GM21723 (cell line): ENCODE data around the gene SPPL3.

Experiments
- ATAC-seq: cut with Tn5 transposase; IDR thresholded peaks from one replicate; pipeline ENCODE4 v1.9.1; 2021; ENCODE audit warnings: mild to moderate bottlenecking, moderate library complexity; ENCODE audit not compliant: unreplicated experiment

Gene SPPL3

DNA sequence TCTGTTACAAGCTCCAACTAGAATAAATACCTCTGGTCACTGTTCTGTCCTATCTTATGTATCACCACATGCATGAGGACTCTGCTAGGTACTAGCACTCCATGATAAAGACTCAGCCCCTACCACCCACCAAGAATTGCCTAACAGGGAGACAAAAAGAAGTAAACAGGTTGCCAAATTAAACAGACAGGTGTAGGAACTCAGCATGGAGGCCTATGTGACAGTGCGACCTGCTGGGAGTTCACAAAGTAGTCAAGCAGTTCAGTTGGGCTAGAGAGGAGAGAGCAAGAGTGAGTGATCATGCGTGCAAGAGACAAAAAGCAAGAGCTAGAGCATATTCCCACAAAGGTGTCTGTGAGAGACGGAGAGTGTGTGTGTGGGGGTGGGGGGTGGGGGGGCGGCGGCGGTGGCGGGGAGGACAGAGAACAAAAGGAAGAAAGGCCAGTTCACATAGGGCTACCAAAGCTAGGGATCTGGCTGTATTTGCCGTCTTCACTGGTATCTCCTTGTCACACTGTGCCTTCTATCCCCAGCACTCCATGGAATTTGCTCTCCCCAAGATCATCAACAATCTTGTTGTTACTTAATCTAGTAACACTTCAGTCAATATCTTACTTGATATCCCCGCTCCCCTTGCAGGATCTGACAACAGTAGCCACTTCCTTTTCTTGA, 81.2 kb downstream of the SPPL3 start:
- no peak for ATAC-seq

DNA sequence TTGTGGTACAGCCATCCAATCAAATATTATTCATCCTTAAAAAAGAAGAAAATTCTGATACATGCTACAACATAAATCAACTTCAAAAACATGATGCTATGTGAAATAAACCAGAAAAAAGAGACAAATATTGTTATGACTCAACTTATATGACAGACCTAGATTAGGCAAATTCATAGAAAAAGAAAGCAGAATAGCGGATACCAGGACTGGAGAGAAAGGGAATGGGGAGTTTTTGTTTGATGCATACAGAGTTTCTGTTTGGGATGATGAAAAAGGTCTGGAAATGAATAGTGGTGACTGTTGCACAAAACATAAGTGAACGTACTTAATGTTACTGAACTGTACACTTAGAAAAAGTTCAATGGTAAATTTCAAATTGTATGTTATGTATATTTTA, 82.3 kb downstream of the SPPL3 start:
- ATAC-seq, result no peak

DNA sequence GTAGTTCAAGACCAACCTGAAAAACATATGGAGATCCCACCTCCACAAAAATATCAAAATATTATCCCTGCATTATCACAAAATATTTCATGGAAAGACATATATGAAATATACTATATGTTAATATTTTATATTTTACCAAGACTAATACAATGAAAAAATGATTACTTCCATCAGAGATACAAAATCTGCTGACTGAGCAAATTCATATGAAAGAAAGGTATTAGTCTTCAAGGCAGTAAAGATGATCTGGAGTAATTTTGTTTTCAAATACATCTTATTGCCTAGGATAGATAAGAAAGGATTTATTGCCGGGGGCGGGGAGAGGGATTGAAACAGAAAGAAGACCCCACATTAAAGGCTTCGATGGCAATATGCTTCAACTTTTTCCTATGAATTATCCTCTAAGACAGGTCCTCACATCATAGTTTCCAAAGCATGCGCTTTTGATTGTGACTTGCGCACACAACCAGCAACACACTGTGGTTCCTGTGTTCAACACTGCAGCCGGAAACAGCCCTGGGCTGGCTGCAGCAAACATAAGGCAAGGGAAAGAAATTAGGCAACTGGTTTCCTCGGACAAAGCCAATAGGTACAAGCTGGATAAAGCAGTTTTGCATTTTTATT, 83.2 kb downstream of the SPPL3 start:
- ATAC-seq, result no peak

DNA sequence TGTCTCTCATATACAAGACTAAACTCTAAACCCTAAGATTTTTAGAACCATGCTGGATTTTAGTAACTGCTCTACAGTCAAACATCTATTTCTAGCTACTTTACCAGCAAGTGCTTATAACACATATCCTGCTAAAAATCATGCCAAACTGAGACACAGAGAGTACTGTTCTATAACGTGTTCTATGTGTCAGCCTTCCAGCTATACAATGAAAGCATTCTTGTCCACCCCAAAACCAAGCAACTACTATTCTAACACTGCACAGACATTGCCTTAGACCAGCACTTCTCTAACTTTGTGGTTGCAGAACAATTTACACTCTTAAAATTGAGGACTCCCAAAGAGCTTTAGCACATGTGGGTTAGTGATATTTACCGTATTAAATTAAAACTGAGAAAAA, 85.7 kb downstream of the SPPL3 start:
- no peak for ATAC-seq

DNA sequence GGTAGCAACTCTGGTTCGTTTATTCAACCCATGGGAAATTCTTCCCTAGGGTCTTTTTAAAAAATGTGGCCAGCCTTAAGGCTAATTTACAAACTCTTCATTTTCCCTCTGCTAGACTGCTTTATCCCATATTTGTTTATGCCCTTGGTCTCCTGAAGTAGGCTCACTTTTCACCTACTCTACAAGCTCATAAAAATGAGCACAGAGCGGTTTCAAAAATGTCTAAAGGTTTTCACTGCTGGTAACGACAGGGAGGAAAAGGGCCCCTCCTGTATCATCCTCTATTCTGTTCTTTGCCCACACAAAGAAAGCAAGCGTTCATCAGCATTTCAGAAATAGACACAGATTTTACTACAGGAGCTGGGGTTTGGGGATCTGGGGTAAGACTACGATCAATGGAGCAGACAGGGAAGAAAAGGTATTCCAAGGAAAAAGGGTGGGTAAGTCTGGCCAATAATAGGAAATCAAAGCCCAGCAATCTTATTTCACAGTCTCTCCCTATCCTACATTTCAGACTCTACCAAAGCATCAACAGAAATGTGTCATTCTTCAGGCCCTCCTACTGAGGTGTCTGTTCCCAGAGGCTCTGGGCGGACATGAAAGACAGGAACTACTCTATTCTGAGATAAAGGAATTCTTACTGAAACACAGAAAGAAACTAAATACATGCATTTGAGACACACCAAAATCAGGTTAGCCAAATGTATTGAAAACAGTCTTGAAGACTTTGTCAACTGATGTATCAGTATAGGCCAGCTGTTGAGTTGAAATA, 86.4 kb downstream of the SPPL3 start:
- ATAC-seq, result no peak

DNA sequence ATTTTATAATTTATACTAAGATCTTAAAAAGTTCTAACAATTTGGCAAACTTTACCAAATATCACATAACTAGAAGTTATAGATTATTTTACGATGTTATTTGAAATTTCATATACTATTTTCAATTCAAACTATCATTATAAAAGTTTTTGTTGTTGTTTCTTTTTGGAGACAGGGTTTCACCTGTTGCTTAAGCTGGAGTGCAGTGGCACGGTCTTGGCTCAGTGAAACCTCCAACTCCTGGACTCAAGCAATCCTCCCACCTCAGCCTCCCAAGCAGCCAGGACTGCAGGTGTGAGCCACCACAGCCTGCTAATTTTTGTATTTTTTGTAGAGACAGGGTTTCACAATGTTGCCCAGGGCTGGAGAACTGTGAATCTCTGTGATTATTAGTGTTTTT, 87.8 kb downstream of the SPPL3 start:
- ATAC-seq, result no peak

DNA sequence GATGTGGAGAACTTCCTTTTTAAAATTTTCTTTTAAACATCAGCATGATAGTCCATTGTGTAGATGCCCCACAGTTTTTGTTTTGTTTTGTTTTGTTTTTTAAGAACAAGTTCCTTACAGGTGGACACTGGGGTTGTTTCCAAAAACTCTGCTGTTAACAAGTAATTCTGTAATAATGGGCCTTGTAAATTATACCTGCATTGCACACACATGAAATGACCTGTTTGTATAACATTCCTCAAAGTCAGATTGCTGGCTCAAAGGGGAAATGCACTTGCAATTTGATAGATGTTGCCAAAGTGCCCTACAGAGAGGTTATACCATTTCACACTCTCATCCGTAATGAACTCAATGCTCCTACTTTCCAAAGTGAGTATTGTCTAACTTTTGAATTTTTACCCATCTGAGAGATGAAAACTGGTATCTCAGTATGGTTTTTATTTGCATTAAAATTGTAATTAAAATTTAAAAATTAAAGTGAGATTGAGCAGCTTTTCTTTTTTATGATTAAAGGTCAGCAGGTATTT, 89.2 kb downstream of the SPPL3 start:
- no peak for ATAC-seq

DNA sequence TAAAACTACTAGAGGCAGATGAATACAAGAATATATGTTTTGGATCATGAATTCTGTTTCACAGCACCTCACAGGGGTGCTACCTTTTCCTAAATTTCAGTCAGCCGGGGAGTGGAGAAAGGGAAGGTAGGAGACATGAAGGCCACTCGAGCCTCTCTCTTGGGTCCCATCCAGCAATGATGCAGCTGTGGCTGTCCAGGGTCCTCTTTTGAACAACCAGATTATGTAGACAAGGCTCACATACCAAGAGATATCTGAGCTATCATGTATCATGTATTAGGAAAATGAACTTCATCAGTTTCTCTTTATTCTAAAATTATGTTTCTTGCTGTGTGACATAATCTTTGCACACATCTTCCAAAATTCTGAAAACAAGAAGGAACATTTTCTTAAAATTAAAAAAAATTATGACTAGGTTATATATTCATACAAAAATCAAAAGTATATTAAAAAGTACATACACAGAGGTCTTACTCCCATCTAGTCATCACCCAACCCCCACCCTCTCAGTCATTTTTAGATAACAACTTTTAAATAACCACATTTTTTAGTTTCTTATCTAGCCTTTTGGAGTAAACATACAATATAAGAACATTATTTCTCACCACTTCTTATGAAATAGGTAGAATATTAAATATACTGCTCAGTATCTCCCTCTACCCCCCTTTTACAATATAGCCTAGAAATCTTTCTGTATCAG, 89.8 kb downstream of the SPPL3 start:
- ATAC-seq, result no peak

DNA sequence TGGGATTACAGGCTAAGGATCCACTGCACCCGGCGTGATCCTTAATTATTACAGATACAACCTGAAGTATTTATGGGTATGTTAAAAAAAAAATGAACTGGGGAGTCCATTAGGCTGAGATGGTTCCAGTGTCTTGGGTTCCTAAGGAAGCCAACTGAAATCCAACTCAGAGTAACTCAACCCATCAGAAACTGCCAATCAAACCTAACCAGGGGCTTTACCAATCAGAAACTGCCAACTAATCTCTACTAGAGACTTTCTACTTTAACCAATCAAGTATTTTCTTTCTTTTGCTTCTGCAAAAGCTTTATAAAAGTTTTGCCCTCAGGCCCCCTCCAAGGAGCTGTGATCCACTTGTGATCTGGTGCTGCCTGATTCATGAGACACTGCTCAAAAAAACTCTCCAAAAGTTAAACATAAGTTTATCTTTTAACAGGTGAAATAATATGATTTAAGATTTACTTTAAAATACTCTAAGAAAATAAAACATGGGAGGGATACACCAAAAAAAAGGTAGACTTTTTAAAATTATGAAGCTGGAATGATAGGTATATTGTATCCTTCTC, 90.5 kb downstream of the SPPL3 start:
- no peak for ATAC-seq

DNA sequence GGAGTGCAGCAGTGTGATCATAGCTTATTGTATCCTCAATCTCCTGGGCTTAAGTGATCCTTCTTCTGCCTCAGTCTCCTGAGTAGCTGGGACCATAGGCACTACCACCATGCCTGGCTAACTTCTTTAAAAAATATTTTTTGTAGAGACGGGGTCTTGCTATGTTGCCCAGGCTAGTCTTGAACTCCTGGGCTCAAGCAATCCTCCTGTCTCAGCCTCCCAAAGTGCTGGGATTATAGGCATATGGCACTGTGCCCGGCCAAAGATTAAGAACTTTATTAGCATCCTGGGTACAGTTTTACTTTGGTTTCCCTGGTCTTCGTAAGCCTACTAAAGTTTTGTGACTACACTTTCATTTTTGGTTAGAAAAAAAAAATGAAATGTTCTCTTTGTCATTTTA, 94.1 kb downstream of the SPPL3 start:
- ATAC-seq, result no peak

DNA sequence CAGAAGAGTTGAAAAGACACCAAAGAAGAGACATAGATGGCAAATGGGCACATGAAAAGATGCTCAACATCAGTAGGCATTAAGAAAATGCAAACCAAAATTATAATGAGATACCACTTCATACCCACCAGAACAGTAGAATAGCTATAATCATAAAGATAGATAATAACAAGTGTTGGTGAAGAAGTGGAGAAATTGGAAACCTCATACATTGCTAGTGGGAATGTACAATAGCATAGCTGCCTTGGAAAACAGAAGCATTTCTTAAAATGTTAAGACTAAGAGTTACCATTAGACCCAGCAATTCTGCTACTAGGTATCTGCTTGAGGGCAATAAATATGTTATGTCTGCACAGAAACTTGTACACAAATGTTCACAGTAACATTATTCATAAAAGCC, 99.7 kb downstream of the SPPL3 start:
- ATAC-seq, result no peak

DNA sequence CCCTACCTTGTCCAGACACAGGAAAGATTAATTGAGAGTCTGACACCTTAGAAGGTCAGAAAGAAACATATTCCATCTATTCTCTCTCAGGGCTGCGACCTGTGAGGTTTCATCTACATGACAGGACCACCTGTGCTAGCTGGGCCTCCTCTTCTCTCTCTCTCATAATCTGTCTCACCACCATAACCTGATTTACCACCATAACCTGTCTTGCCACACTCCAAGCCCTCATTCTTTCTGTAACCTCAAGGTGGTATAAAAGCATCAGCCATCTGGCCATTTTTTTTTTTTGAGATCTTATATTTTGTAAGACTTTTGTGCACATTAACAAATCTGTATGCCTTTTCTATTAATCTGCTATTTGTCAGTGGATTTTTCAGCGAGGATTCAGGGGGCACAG, 103.0 kb downstream of the SPPL3 start:
- ATAC-seq, result no peak

DNA sequence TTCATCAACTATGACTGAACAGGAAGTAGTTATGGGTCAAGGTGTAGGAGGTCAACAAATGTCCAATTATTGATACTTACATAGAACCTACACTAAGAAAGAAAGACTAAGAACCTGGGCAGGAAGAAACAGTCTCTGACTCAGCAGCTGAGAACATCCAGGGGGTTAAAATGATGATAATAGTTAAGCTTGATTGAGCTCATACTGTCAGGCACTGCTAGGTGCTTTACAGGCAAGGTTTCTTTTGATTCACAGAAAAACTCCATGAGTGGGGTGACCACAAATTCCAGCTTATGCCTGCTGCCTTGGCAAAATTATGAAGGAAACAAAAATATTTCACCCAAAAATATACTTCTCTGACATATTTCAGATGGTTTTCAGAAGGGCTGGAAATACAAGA, 103.5 kb downstream of the SPPL3 start:
- ATAC-seq, result no peak

DNA sequence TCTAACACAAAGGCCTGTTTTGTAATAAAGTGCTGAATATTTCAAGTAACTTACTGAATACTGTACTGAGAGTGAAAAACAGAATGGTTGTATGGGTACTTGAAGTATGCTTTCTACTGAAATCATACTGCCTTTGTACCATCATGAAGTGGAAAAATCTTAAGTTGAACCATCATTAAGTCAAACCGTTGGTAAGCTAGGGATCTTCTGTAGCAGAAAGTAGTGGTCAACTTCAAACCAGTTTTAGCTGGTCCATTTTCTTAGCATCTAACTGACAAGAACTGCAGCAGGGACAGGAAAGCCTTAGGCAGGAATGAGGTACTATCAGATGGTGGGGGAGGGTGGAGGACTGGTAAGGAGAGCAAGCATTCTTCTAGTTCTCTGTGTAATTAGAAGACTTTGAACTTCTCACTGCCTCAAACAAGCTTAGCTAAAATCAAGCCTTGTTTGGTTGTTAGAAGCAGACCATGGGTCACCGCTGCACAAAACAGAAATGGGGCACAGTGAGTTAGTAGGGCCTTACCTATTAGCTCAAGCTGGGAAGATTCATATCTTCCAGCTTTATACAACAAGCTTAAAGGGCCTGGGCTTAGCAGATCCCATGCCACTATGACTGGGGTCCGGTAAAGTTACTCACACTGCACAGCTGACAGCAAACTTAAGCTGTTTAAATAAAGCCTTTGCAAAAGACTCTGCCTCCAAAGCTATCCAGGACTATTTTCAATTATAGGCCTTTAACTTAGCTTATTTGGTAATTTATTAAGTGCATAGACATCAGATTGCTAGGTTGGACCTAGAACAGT, 104.7 kb downstream of the SPPL3 start:
- ATAC-seq, result no peak

DNA sequence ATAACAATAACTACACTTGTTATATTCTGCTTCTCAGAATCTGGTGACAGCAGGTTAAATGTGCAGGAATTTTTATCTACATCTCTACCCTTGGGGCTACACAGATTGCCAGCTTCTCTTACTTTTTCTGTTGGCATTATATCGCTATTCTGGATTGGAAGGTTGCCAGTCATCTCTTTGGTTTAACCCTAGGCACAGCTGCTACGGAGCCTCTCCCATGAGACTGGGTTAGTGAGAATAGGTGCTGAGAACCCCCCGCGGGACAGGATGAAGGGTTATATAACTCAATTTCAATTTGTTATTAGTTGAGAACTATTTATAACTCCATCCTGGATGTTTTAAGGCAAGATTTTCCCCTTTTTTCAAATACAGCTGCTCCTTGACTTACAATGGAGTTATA, 105.5 kb downstream of the SPPL3 start:
- no peak for ATAC-seq

DNA sequence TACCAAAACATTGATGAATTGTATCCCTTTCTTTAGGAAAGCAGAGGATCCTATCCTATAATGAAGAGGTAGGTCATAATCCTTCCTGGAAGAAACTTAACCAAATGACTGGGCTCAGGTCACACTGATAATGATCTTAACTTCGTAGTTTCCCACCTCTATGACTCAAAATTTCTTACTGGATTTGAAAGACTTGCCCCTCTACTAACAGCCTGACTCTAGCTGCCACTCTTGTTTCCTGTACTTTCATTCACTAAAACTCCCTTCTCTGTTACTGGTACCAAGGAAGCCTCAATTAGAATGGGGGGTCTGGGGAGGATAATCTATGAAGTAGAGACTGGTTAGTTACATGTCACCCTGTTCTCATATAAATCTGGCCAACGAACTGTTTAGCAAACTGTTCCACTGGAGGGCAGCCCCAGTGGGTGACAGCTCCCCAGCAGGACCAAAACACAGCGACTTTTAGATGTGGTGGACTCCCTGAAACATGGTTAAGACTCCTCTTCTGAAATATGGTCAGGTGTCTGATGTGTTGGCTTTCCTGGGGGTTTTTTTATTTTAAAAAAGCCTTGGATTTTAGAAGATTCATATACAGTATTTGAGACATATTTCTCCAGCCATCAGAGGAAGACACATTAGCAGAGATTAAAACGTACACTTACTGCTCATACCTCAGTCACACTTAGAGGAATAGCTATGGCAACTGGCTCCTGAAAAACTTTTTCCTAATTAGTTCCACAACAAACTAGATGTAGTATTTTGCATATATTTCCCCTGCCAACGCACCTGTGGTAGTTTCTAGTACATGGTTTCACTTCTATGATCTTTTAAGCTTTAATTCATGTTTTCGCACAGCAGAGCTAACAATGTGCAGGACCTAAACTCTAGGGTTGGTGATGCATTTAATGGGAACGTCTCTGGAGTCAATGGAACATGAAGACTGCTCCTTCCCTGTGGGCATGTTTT, 106.2 kb downstream of the SPPL3 start:
- peak; percentile 36 for ATAC-seq

DNA sequence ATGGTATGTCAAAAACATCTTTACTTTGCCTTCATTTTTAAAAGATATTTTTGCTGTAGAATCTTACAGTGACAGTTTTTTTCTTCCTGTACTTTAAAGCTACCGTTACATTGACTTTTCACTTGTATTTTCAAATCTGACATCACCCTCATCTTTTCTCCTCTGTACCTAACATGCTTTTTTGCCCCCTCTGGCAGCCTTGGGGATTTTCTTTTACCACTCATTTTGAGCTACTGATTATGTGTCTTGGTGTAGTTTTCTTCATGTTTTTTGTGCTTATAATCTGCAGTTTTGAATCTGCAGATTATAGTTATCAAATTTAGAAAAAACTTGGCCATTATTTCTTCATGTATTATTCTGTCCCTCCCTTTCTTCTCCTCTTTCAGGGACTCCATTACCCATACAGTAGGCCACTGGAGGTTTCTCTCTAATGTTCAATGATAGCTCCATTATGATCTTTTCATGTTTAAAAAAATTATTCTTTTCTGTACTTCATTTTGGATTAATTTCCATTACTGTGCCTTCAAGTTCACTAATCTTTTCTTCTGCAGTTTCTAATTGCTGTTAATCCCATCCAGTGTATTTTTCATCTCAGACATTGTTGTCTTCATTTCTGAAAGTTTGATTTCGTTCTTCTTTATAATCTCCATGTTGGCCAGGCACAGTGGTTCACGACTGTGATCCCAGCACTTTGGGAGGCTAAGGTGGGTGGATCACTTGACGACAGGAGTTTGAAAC, 108.5 kb downstream of the SPPL3 start:
- no peak for ATAC-seq

DNA sequence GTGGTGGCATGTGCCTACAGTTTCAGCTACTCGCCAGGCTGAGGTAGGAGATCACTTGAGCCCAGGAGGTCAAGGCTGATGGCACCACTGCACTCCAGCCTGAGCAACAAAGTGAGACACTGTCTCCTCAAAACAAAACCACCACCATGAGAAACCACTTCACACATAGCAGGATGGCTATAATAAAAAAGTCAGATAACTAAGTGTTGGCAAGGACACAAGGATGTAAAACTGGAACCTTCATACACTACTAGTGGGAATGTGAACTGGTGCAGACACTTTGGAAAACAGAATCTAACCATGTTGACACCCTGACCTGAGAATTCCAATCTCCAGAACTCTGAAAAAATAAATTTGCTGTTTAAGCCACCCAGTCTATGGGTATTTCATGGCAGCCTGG, 110.8 kb downstream of the SPPL3 start:
- ATAC-seq, result no peak
